Left renal pelvis (tissue), 4 donors: Measurements from ENCODE around the gene C22orf31. TPM values are rescaled to one million over a fixed set of nuclear protein-coding genes. Genes with fewer than 3 reads are reported as not detected.

Experiments used
- polyA plus RNA-seq, 4 donors: library from polyadenylated mRNA; unstranded; fragments of 120-200 nt; gene quantifications; one replicate each; pipeline ENCODE4 v1.2.1, GENCODE V29; 2013; ENCODE audit not compliant: insufficient read length in 4 of 4

Gene C22orf31
- polyA plus RNA-seq, 4 donors = 0.45 to 1.7 (median 1.1) TPM

Other genes starting within 250 kb of the C22orf31 start
- 10 to 100 TPM in 3 of 4 donors, 1 to 10 TPM in 1; 9.6 to 30.3 (median 29.2) TPM for gene ZNRF3, start 178.3 kb downstream of the C22orf31 start, polyA plus RNA-seq
- gene KREMEN1, start 11.2 kb upstream of the C22orf31 start, polyA plus RNA-seq = 10 to 100 TPM; 11.8 to 25.9 (median 21.3) TPM
- 100 to 1,000 TPM in 1 of 4 donors, 10 to 100 TPM in 2, 1 to 10 TPM in 1; 7.7 to 122 (median 66.6) TPM for gene EMID1, start 144.1 kb upstream of the C22orf31 start, polyA plus RNA-seq
- 10 to 100 TPM; 22.5 to 40.3 (median 26.3) TPM for gene RHBDD3, start 206.2 kb upstream of the C22orf31 start, polyA plus RNA-seq
- 100 to 1,000 TPM; 240 to 371 (median 332) TPM for gene EWSR1, start 206.4 kb upstream of the C22orf31 start, polyA plus RNA-seq
- gene GAS2L1, start 244.8 kb upstream of the C22orf31 start, polyA plus RNA-seq = 10 to 100 TPM in 1 of 4 donors, 1 to 10 TPM in 3; 5.3 to 10.9 (median 7.9) TPM